Effector memory CD8-positive, alpha-beta T cell (primary cell): ENCODE measurements around the gene PDX1.

Source experiments
- ATAC-seq: fragments of 150-1000 bp; cut with Tn5 transposase; replicated peaks from 2 replicates; pipeline ENCODE4 v1.10.0; 2021; ENCODE audit warnings: mild to moderate bottlenecking, moderate library complexity
- DNase-seq, 3 experiments: peaks; one replicate each; pipeline ENCODE4 v3.0.0; 2021
- H3K27ac Mint-ChIP-seq, 2 donors: one replicate each; pipeline ENCODE4 v1.8.0; 2022; ENCODE audit warnings: mild to moderate bottlenecking in 2 of 2, mixed read lengths in 2 of 2, moderate library complexity in 2 of 2
- H3K27me3 Mint-ChIP-seq, 2 donors: one replicate each; pipeline ENCODE4 v1.8.0; 2022; ENCODE audit warnings: mixed read lengths in 2 of 2
- H3K36me3 Mint-ChIP-seq: one replicate; pipeline ENCODE4 v1.8.0; 2022; ENCODE audit warnings: mild to moderate bottlenecking, moderate library complexity, mixed read lengths; ENCODE audit not compliant: insufficient read depth
- H3K4me1 Mint-ChIP-seq, 2 donors: one replicate each; pipeline ENCODE4 v1.8.0; 2022; ENCODE audit warnings: low read depth in 2 of 2, mixed read lengths in 2 of 2
- H3K4me3 Mint-ChIP-seq, 2 donors: one replicate each; pipeline ENCODE4 v1.8.0; 2022; ENCODE audit warnings: mild to moderate bottlenecking in 2 of 2, mixed read lengths in 2 of 2, moderate library complexity in 2 of 2
- H3K9me3 Mint-ChIP-seq, 2 donors: one replicate each; pipeline ENCODE4 v1.8.0; 2022; ENCODE audit warnings: mixed read lengths in 2 of 2

PDX1 gene

DNA sequence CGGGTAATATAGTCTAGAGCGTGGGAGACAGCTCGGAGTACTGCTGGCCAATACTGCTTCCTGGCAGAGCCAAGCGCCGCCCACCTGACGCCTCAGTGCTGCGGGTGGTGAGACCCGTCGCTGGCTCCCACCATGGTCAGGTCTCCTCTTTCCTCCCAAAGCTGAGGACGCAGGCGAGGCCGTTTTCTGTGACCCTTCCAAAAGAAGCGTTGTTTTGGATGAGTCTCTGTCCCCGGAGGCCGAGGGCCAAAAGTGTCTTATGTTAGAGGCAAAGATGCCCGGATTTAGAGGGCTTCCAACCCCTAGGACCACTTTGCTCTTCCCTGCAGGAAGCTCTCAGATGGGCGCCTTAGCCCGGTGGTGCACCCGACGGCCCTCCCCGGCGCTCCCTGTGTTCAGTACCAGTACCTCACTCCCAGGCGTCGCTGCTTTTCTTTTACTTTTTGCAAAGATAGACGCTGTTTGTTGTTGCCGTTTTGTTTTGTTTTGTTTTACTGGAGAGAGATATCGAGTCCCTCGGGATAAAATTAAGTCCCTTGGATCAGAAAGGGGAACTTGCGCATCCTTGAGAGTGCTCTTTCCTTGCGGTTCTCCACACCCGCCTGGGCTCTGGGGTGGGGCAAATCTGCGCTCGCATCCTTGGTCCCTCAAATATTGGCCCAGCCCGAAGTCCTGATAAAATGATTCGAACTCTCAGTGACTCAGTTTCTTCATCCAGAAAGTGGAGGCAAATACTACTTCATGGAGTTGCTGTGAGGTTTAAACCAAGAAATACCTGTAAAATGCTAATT is 7.0 kb downstream of the PDX1 start:
- peaks cover 93 to 99% of the 10 kb centered on the region in 2 donors for H3K27me3 Mint-ChIP-seq
- DNase-seq: no peak
- H3K4me3 Mint-ChIP-seq: peak overlapping the region; percentile 38 to 64
- ATAC-seq: no peak
- H3K27ac Mint-ChIP-seq: no peak overlapping the region
- H3K36me3 Mint-ChIP-seq: peaks cover under 1% of the 10 kb centered on the region
- no peaks in the 10 kb centered on the region for H3K9me3 Mint-ChIP-seq
- peaks cover 12 to 23% of the 10 kb centered on the region in 2 donors for H3K4me1 Mint-ChIP-seq

DNA sequence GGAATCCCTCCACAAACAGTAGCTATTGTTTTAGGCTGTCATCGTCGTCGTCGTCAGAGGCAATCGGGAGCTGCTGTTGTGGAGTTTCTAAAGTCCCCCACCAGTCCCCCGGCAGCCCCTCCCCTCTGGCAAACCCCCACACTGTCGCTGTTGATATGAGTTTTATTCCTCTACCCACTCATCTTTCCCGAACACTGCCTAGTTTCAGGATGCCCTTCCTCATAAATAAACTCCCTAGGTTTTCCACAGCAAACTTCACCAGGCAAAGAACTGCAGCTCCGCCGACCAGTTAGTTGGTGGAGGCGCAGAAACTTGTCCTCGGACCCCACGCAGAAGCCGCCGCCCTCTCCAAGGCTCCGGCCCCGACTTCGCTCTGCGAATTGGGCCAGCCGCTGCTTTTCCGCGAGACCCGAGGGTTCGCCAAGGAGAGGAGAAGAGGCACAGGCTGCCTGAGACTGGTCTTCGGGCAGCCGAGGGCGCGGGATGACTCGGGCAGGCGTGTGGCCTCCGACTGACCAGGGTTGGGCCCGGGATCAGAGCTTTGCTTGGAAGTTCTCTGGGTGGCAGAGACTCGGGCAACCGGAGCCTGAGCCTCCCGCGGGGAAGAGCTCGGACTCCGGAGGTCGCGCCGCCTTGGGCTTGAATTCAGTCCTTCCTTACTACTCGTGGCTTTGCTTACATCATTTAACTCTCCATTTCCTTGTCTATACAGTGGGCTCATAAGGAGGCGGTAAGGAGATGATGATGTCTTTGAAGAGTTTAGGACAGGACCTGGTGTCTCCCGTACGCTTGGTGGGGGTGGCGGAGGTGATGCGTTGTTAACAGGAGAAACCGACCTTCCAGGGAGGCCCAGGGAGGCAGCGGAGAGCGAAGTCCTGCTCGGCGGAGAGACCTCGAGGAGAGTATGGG is 7.9 kb downstream of the PDX1 start:
- peak overlapping the region in 1 of 2 donors; percentile 38 for H3K27ac Mint-ChIP-seq
- ATAC-seq: no peak
- no peaks in the 10 kb centered on the region for H3K36me3 Mint-ChIP-seq
- H3K4me1 Mint-ChIP-seq: peaks cover 12 to 23% of the 10 kb centered on the region in 2 donors
- H3K27me3 Mint-ChIP-seq: peaks cover 91 to 95% of the 10 kb centered on the region in 2 donors
- no peak for DNase-seq
- no peaks in the 10 kb centered on the region for H3K9me3 Mint-ChIP-seq
- H3K4me3 Mint-ChIP-seq: peak overlapping the region in 1 of 2 donors; percentile 61

DNA sequence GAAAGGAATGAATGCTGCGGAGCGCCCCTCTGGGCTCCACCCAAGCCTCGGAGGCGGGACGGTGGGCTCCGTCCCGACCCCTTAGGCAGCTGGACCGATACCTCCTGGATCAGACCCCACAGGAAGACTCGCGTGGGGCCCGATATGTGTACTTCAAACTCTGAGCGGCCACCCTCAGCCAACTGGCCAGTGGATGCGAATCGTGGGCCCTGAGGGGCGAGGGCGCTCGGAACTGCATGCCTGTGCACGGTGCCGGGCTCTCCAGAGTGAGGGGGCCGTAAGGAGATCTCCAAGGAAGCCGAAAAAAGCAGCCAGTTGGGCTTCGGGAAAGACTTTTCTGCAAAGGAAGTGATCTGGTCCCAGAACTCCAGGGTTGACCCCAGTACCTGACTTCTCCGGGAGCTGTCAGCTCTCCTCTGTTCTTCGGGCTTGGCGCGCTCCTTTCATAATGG is 8.6 kb downstream of the PDX1 start:
- no peaks in the 10 kb centered on the region for H3K9me3 Mint-ChIP-seq
- H3K27ac Mint-ChIP-seq: no peak overlapping the region
- ATAC-seq (no peak), DNase-seq (no peak)
- H3K36me3 Mint-ChIP-seq: no peaks in the 10 kb centered on the region
- peaks cover 87 to 88% of the 10 kb centered on the region in 2 donors for H3K27me3 Mint-ChIP-seq
- H3K4me3 Mint-ChIP-seq: no peak overlapping the region
- H3K4me1 Mint-ChIP-seq: peaks cover 12 to 21% of the 10 kb centered on the region in 2 donors

DNA sequence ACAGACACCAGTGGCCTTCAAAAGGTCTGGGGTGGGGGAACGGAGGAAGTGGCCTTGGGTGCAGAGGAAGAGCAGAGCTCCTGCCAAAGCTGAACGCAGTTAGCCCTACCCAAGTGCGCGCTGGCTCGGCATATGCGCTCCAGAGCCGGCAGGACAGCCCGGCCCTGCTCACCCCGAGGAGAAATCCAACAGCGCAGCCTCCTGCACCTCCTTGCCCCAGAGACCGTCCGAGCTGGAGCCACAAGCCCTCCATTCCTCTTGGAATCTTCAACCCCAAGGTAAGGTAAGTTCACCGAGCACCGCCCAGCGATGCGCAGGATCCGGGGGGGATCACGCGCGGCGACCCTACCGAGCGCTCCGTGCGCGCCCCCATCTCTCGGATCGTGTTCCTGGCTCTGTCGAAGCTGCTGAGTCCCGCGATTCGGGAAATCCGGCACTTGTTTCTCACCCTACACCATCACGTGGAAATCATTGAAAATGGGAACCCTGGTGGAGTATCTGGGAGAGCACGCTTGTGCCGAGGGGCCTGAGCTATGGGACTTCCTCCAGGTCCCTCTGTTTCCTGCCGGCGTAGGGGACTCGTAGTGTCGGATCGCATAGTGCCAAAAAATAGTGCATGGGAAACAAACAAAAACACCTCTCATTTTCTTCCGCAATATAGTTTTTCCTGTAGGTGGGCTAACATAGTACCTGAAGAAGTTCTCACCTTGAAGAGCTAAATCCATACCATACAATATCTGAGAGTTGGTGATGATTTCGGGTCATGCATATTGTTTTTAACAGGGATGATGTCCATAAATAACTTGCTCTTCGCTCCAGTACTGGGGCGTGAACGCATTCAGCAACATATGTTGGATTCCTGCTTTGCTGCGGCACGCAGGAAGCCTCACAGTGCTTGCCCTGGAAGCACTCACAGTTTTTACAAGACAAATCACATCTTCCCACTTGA is 9.3 kb downstream of the PDX1 start:
- Mint-ChIP-seq H3K4me3 (no peak overlapping the region), H3K9me3 (no peaks in the 10 kb centered on the region), H3K36me3 (no peaks in the 10 kb centered on the region), H3K27ac (no peak overlapping the region), H3K27me3 (peaks cover 81 to 86% of the 10 kb centered on the region in 2 donors), H3K4me1 (peaks cover 12 to 16% of the 10 kb centered on the region in 2 donors)
- no peak for ATAC-seq
- no peak for DNase-seq

DNA sequence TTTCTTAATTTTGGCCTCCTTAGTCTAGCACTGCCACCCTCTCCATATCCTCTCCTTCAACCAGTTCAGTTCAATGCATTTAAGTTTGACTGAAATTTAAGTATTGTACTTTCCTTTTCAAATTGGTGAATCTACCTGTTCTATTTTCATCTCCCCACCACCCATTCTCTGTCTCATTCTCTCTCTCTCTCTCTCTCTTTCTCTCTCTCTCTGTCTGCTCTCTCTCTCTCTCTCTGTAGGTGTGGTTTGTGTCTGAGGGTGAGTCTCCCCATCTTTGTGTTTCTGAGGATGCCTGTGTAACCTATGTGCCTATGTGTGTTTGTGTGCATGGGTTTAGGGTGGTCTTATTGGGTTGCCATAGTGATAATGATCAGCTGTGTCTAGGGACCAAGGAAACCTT is 10.1 kb downstream of the PDX1 start:
- Mint-ChIP-seq H3K27me3 (peaks cover 75 to 83% of the 10 kb centered on the region in 2 donors), H3K27ac (no peak overlapping the region), H3K9me3 (no peaks in the 10 kb centered on the region), H3K4me1 (peaks cover 12 to 16% of the 10 kb centered on the region in 2 donors), H3K36me3 (no peaks in the 10 kb centered on the region), H3K4me3 (no peak overlapping the region)
- DNase-seq: no peak
- ATAC-seq: no peak

DNA sequence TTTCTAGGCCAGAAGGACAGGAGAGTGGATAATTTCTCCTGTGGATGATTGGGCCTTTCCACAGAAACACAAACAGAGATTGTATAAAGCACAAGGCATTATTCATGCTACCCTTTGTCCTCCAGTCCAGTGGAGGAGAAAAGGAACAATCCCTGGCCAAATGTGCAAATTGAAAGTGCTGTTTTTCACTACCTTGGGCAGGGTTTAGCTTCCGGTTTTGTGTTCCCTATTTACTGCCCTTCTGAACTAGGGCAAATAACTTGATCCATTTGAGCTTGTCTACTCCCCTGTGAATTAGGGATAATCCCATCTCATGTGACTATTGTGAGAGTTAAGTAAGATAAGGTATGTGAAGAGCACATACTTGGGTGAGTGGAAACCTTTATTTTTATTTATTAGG is 13.3 kb downstream of the PDX1 start:
- H3K27ac Mint-ChIP-seq: no peak overlapping the region
- no peak for ATAC-seq
- peaks cover 0 to 1% of the 10 kb centered on the region in 2 donors for H3K4me1 Mint-ChIP-seq
- DNase-seq: no peak
- no peaks in the 10 kb centered on the region for H3K36me3 Mint-ChIP-seq
- H3K4me3 Mint-ChIP-seq: no peak overlapping the region
- peaks cover 42 to 52% of the 10 kb centered on the region in 2 donors for H3K27me3 Mint-ChIP-seq
- H3K9me3 Mint-ChIP-seq: no peaks in the 10 kb centered on the region

DNA sequence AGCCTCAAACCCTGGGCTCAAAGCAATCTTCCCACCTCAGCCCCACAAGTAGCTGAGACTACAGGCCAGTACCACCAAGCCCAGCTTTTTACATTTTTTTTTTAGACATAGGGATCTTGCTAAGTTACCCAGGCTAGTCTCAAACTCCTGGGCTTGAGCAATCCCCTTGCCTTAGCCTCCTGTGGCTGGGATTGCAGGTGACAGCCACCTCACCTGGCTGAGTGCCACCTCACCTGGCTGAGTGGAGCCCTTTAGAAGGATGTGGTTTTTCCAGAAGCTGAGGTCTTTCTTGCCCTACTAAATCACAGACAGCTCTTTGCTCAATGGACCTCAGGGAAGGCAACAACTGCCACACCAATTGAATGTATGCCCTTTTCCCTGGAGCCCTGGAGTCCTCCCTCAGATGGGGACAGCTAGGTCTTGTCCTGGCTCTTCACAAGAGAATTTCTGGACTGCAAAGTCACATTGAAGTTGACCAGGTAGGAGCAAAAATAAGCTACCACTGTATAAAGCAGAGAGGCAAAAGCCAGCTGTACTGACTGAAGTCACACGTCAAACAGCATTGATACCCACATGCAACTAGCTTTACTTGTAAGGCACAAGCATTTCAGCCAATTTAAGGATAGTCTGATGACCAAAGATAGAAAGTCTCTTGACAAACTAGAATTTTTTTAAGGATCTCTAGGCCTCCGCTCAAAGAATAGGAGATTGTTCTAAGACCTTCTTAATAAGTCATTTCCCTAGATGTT is 14.0 kb downstream of the PDX1 start:
- no peak for ATAC-seq
- Mint-ChIP-seq H3K9me3 (no peaks in the 10 kb centered on the region), H3K4me3 (no peak overlapping the region), H3K27me3 (peaks cover 36 to 45% of the 10 kb centered on the region in 2 donors), H3K36me3 (no peaks in the 10 kb centered on the region), H3K27ac (no peak overlapping the region), H3K4me1 (no peaks in the 10 kb centered on the region)
- no peak for DNase-seq

DNA sequence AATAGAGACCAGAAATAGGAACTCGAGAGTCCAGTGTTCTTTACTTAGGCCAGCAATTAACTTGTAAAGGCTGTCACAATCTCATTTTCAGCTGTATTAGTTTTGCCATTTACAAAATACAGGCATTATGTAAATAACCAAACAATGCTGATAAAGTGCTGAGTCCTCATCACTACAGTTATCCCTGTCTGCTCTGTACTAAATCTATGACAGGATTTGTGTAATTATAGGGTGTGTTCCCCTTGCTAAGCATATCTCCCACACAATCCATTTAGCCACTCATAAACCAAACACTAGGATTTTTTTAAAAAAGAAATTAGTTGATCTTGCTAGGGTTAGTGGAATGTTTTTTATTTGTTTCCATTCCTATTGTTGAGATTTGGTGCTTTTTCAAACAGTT is 23.2 kb downstream of the PDX1 start:
- no peak overlapping the region for H3K4me3 Mint-ChIP-seq
- H3K4me1 Mint-ChIP-seq: no peaks in the 10 kb centered on the region
- no peak for DNase-seq
- H3K27ac Mint-ChIP-seq: no peak overlapping the region
- H3K27me3 Mint-ChIP-seq: peaks cover 16 to 43% of the 10 kb centered on the region in 2 donors
- no peaks in the 10 kb centered on the region for H3K9me3 Mint-ChIP-seq
- peaks cover 3% of the 10 kb centered on the region for H3K36me3 Mint-ChIP-seq
- no peak for ATAC-seq

DNA sequence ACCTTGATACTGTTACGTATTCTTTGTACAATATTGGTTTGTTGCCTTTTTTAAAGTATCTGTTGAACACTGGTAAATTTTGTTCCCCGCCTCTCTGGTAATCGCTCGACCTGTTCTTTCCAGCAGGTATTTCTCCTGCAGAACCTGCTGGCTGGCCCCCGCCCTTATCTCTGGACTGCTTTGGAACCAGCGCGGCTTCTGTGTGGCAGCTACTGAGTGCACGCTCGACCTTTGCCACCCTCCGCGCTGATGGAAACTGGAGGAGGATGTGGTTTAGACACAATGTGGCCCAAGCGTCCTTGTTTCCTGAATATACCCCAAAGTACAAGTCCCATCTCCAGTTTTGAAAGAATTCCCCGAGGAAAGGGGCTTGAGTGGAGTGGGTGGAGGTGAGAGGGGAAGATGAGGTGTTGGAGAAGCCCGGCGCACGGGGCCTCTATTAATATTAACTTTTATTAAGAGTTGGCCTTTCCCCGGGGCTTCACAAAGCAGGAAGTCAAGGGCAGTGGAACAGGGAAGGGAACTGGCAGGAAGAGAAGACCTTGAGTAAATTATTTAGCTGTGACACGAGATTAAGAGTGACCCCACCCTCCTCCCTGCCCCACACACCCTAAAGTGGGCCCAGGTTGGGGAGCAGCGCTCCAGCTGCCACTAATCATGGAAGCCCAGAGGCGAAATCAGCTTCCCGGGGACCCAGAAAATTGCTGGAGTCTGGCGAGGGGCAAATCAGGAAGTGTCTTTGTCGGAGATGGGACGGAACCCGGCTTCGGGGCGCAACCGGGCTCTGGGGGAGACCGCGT is 33.3 kb downstream of the PDX1 start:
- peak overlapping the region; percentile 80 to 81 for H3K4me3 Mint-ChIP-seq
- H3K9me3 Mint-ChIP-seq: peaks cover 0 to 3% of the 10 kb centered on the region in 2 donors
- DNase-seq (no peak), ATAC-seq (no peak)
- no peaks in the 10 kb centered on the region for H3K36me3 Mint-ChIP-seq
- H3K27me3 Mint-ChIP-seq: peaks cover 51 to 78% of the 10 kb centered on the region in 2 donors
- no peak overlapping the region for H3K27ac Mint-ChIP-seq
- peaks cover 7% of the 10 kb centered on the region in 2 donors for H3K4me1 Mint-ChIP-seq

DNA sequence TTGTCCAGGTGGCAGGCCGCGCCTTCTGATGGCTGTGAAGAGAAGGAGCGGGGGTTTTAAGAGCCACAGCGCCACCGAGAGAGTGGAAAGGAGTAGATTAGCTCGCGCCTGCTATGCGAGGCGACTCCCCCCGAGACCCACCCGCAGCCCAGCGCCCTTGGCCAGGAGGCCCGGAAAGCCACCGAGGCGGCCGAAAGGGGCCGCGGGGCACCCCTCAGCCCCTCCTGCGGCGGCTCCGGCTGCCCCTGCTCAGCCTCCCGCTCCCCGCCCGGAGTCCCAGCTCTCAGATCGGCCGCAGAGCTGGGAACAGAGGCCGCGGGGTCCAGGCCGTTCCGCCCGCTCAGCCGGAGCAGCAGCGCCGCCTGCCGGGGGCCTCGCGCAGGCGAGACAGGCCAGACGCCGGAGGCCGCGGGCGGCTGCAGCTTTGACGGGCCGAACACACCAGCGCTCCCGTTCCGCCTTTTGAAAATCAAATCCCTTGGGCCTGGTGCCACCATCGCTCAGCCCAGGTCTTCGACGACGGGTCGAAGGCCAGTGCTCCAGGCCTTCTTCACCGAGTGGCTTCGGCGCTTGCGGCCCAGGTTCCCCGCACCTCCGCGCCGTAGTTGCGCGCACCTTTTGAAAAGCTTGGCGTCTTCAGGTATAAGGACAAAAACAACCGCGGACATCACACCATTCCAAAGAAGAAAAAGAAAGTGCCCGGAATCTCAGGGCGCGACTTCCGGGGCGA is 34.0 kb downstream of the PDX1 start:
- ATAC-seq (peak; percentile 83), DNase-seq (peak; percentile 42 to 47 (median 43))
- Mint-ChIP-seq H3K27me3 (peaks cover 53 to 78% of the 10 kb centered on the region in 2 donors), H3K9me3 (peaks cover 0 to 3% of the 10 kb centered on the region in 2 donors), H3K36me3 (no peaks in the 10 kb centered on the region), H3K4me1 (peaks cover 7% of the 10 kb centered on the region in 2 donors), H3K27ac (no peak overlapping the region), H3K4me3 (peak overlapping the region; percentile 80 to 81)

DNA sequence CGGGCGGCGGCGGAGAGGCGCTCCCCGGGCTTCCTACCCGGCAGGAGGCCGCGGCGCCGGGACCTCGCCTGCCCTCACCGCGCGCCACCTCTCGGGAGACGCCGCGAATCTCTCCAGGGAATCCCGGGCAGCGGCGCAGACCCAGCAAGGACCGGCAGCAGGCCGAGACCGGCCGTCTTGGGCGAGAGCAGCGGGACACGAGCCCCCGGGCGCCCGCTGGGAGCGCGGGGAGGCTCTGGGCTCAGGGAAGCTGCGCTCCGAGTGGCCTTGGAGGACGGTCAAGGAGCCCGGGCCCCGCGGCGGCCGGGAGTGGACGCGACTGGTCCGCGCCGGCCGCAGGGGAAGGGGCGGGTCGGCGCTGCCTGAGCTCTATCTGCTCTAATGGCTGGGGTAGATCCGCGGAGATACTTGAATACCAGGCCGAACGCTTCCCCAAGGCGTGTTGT is 34.6 kb downstream of the PDX1 start:
- Mint-ChIP-seq H3K9me3 (peaks cover 0 to 3% of the 10 kb centered on the region in 2 donors), H3K4me1 (peaks cover 7% of the 10 kb centered on the region in 2 donors), H3K36me3 (no peaks in the 10 kb centered on the region), H3K27ac (no peak overlapping the region), H3K27me3 (peaks cover 55 to 78% of the 10 kb centered on the region in 2 donors), H3K4me3 (peak overlapping the region; percentile 63 to 72)
- ATAC-seq: no peak
- no peak for DNase-seq
